Breast epithelium (tissue), 4 donors: ENCODE measurements around the gene GNL3. TPM values are rescaled to one million over a fixed set of nuclear protein-coding genes. Genes with fewer than 3 reads are reported as not detected.

Experiments used
- DNase-seq, 2 donors: peaks; one replicate each; pipeline ENCODE4 v3.0.0-alpha.2; 2019; ENCODE audit warnings: low spot score in 2 of 2
- H3K27ac ChIP-seq, 2 donors: fragments of 200-600 bp; sonication (generic) in 1 of 2; one replicate each; pipeline ENCODE4 v1.5.1; 2016 to 2019; ENCODE audit warnings: mild to moderate bottlenecking in 1 of 2
- H3K27me3 ChIP-seq, 2 donors: fragments of 200-600 bp; sonication (generic) in 1 of 2; one replicate each; pipeline versions ENCODE4 v1.5.1 to v1.6.0; 2017 to 2019; ENCODE audit warnings: control low read depth in 1 of 2, mild to moderate bottlenecking in 1 of 2
- H3K36me3 ChIP-seq: fragments of 200-600 bp; one replicate; pipeline ENCODE4 v1.5.1; 2019
- H3K4me1 ChIP-seq, 2 donors: fragments of 200-600 bp; sonication (generic); one replicate each; pipeline ENCODE4 v1.5.1; 2016 to 2019; ENCODE audit warnings: control low read depth in 1 of 2
- H3K4me3 ChIP-seq, 3 donors: fragments of 200-600 bp; sonication (generic); 1 replicate in 2 of 3; 2 replicates in 1 of 3; pipeline ENCODE4 v1.5.1; 2016 to 2019; ENCODE audit warnings: mild to moderate bottlenecking in 3 of 3, moderate library complexity in 2 of 3
- H3K9me3 ChIP-seq, 2 donors: fragments of 200-600 bp; sonication (generic) in 1 of 2; one replicate each; pipeline ENCODE4 v1.5.1; 2016 to 2019; ENCODE audit warnings: control low read depth in 1 of 2
- CTCF ChIP-seq, 3 donors: fragments of 450-650 bp; IDR thresholded peaks; one replicate each; pipeline ENCODE4 v1.5.1; 2016 to 2017; ENCODE audit warnings: antibody characterized with exemption in 3 of 3, mild to moderate bottlenecking in 3 of 3, moderate library complexity in 3 of 3
- POLR2A ChIP-seq: fragments of 450-650 bp; IDR thresholded peaks from one replicate; pipeline ENCODE4 v1.6.1; 2016; ENCODE audit warnings: antibody characterized with exemption, mild to moderate bottlenecking, moderate library complexity
- POLR2AphosphoS5 ChIP-seq, 3 donors: sonication (generic); formaldehyde crosslinking; IDR thresholded peaks; one replicate each; pipeline ENCODE4 v1.6.1; 2017; ENCODE audit warnings: antibody characterized with exemption in 3 of 3
- intact Hi-C: fragments of 100-400 bp; cut with DNase I; formaldehyde crosslinking; loops from one replicate; pipeline ENCODE4 v1.15.1; 2023; ENCODE audit warnings: low total_unique reads
- total RNA-seq, 3 donors: library from RNA; depleted of rRNA; stranded (reverse); fragments of >200 nt; gene quantifications; one replicate each; pipeline ENCODE4 v1.1.0, GENCODE V29; 2016

The GNL3 gene
- total RNA-seq, 3 donors from 2014 or later, result 57.3 to 137 (median 126) TPM

GRCh38 chr3:52743152-52743551 lies 57.3 kb downstream of the GNL3 start:
- Histone ChIP-seq H3K27ac (no peak overlapping the region), H3K27me3 (no peaks in the 10 kb centered on the region), H3K4me1 (no peaks in the 10 kb centered on the region), H3K4me3 (no peak overlapping the region), H3K36me3 (no peaks in the 10 kb centered on the region), H3K9me3 (no peaks in the 10 kb centered on the region)
- DNase-seq, result no peak
- intact Hi-C loops, result no loop called here
- TF ChIP-seq CTCF (IDR thresholded peaks at IDR 0.05), result no peak
- no peak for TF ChIP-seq POLR2A
- no peak for TF ChIP-seq POLR2AphosphoS5 (IDR thresholded peaks at IDR 0.05)

GRCh38 chr3:52743721-52744120 lies 57.9 kb downstream of the GNL3 start:
- intact Hi-C loops, result no loop called here
- Histone ChIP-seq H3K9me3 (no peaks in the 10 kb centered on the region), H3K27ac (no peak overlapping the region), H3K4me1 (no peaks in the 10 kb centered on the region), H3K36me3 (no peaks in the 10 kb centered on the region), H3K27me3 (no peaks in the 10 kb centered on the region), H3K4me3 (no peak overlapping the region)
- TF ChIP-seq POLR2AphosphoS5 (IDR thresholded peaks at IDR 0.05), result no peak
- no peak for TF ChIP-seq CTCF (IDR thresholded peaks at IDR 0.05)
- TF ChIP-seq POLR2A, result no peak
- DNase-seq, result no peak

Other genes with a start within 250 kb of the GNL3 start
- gene SEMA3G, start 240.9 kb upstream of the GNL3 start, total RNA-seq, result 100 to 1,000 TPM in 1 of 3 donors, 10 to 100 TPM in 2; 12.3 to 255 (median 70.1) TPM
- gene TNNC1, start 232.0 kb upstream of the GNL3 start, total RNA-seq, result 1 to 10 TPM in 2 of 3 donors, not detected in 1; 3.7 to 4.2 TPM
- 100 to 1,000 TPM in 2 of 3 donors, 10 to 100 TPM in 1; 67.7 to 119 (median 108) TPM for gene NISCH, start 230.4 kb upstream of the GNL3 start, total RNA-seq
- gene STAB1, start 190.7 kb upstream of the GNL3 start, total RNA-seq, result 100 to 1,000 TPM in 1 of 3 donors, 10 to 100 TPM in 2; 47.7 to 149 (median 55.4) TPM
- gene NT5DC2, start 152.2 kb upstream of the GNL3 start, total RNA-seq, result 10 to 100 TPM; 26.5 to 35.7 (median 28.6) TPM
- 10 to 100 TPM in 1 of 3 donors, 1 to 10 TPM in 2; 1.3 to 14.1 (median 1.8) TPM for gene UQCC5, start 149.4 kb upstream of the GNL3 start, total RNA-seq
- gene PBRM1, start 119 bp upstream of the GNL3 start, total RNA-seq, result 10 to 100 TPM; 81.0 to 98.7 (median 98.6) TPM
- gene GLT8D1, start 19.8 kb downstream of the GNL3 start, total RNA-seq, result 10 to 100 TPM; 44.5 to 65.7 (median 56.4) TPM
- 10 to 100 TPM; 77.1 to 90.2 (median 86.5) TPM for gene SPCS1, start 20.1 kb downstream of the GNL3 start, total RNA-seq
- 10 to 100 TPM; 16.5 to 32.4 (median 30.0) TPM for gene NEK4, start 84.9 kb downstream of the GNL3 start, total RNA-seq
- gene ITIH1, start 91.6 kb downstream of the GNL3 start, total RNA-seq, result under 1 TPM in 2 of 3 donors, not detected in 1; 0.32 to 0.33 TPM
- gene ITIH3, start 108.8 kb downstream of the GNL3 start, total RNA-seq, result 1 to 10 TPM in 1 of 3 donors, under 1 TPM in 2; 0.64 to 6.6 (median 0.88) TPM
- gene ITIH4, start 144.6 kb downstream of the GNL3 start, total RNA-seq, result 1 to 10 TPM; 5.6 to 9.5 (median 5.8) TPM
- gene MUSTN1, start 149.0 kb downstream of the GNL3 start, total RNA-seq, result 10 to 100 TPM in 1 of 3 donors, 1 to 10 TPM in 2; 5.9 to 13.0 (median 6.9) TPM
- gene STIMATE, start 211.5 kb downstream of the GNL3 start, total RNA-seq, result 10 to 100 TPM; 14.0 to 18.7 (median 14.7) TPM